MCF 10A (cell line): ENCODE data around the gene UBAP2L. TPM values are rescaled to one million over a fixed set of nuclear protein-coding genes. Genes with fewer than 3 reads are reported as not detected.

Experiments used
- BruUV-seq: library from RNA; stranded (reverse); fragments of 400-500 nt; replicated peaks from 2 replicates; lab custom pipeline; 2021; lab: Mats Ljungman, UMichigan
- CTCF ChIA-PET: fragments of 300-600 bp; sonication (Branson Sonifier 250); formaldehyde crosslinking; extraction: SDS; loops from one replicate; lab custom pipeline; 2021; ENCODE audit warnings: antibody characterized with exemption, inconsistent platforms; lab: Yijun Ruan, JAX
- POLR2A ChIA-PET: fragments of 300-600, 350-650 bp; sonication (Branson Sonifier 250); formaldehyde crosslinking; extraction: SDS; loops from one replicate; lab custom pipeline; 2020; ENCODE audit warnings: antibody characterized with exemption, inconsistent platforms; lab: Yijun Ruan, JAX
- DNase-seq: peaks from one replicate; pipeline ENCODE4 v3.0.0-alpha.2; 2018; ENCODE audit not compliant: unreplicated experiment
- H3K27ac Mint-ChIP-seq: one replicate; pipeline ENCODE4 v1.8.0; 2022; ENCODE audit warnings: mild to moderate bottlenecking, low read depth, mixed read lengths; ENCODE audit not compliant: unreplicated experiment
- H3K27me3 Mint-ChIP-seq: one replicate; pipeline ENCODE4 v1.8.0; 2022; ENCODE audit warnings: mixed read lengths; ENCODE audit not compliant: insufficient read depth, unreplicated experiment
- H3K36me3 Mint-ChIP-seq: one replicate; pipeline ENCODE4 v1.8.0; 2022; ENCODE audit warnings: mild to moderate bottlenecking, moderate library complexity, mixed read lengths; ENCODE audit not compliant: insufficient read depth, unreplicated experiment
- H3K4me1 Mint-ChIP-seq: one replicate; pipeline ENCODE4 v1.8.0; 2022; ENCODE audit warnings: mixed read lengths; ENCODE audit not compliant: insufficient read depth, unreplicated experiment
- H3K4me3 Mint-ChIP-seq: one replicate; pipeline ENCODE4 v1.8.0; 2022; ENCODE audit warnings: mild to moderate bottlenecking, moderate library complexity, mixed read lengths; ENCODE audit not compliant: unreplicated experiment
- H3K9me3 Mint-ChIP-seq: one replicate; pipeline ENCODE4 v1.8.0; 2022; ENCODE audit warnings: mixed read lengths; ENCODE audit not compliant: unreplicated experiment
- CTCF ChIP-seq: fragments of 200-600 bp; IDR thresholded peaks from one replicate; pipeline ENCODE4 v1.8.0; 2022; ENCODE audit warnings: antibody characterized with exemption, mild to moderate bottlenecking; ENCODE audit not compliant: unreplicated experiment
- intact Hi-C: fragments of 100-400 bp; cut with micrococcal nuclease; formaldehyde crosslinking; loops from 2 replicates; pipeline ENCODE4 v1.14.1; 2022
- total RNA-seq: library from RNA; stranded (reverse); gene quantifications from 2 replicates; pipeline ENCODE4 v1.2.3, GENCODE V29; 2022

Gene UBAP2L
- total RNA-seq, 1 experiment from 2014 or later = 223 TPM

- no peak for DNase-seq
- no peak for TF ChIP-seq CTCF
- H3K9me3 Mint-ChIP-seq = no peaks in the 10 kb centered on the region
- no peaks in the 10 kb centered on the region for H3K27me3 Mint-ChIP-seq
- H3K4me1 Mint-ChIP-seq = no peaks in the 10 kb centered on the region
- no TSS peak for BruUV-seq
- intact Hi-C loops = no loop called here
- H3K27ac Mint-ChIP-seq = no peak overlapping the region
- no peak overlapping the region for H3K4me3 Mint-ChIP-seq
- ChIA-PET POLR2A (interaction anchor here (0.5 to 2.6 kb wide), 6 partner anchors 9 to 315 kb away, joined by 3 to 22 read pairs (median 4); partner anchors contain the start of gene UBAP2L), CTCF (interaction anchor here (0.6 to 1.9 kb wide), 3 partner anchors 9 to 68 kb away, joined by 3 to 7 read pairs (median 3); no protein-coding TSS in a partner anchor)
- H3K36me3 Mint-ChIP-seq = peaks cover 98% of the 10 kb centered on the region
These were observed 44.8 kb downstream of the UBAP2L start for GRCh38 chr1:154265586-154265985.

- BruUV-seq = no TSS peak
- intact Hi-C loops = loop anchor here (5.0 kb wide), 2 partner anchors 309 to 474 kb away; partner anchors contain the start of gene SLC39A1
- H3K4me3 Mint-ChIP-seq = peak overlapping the region; percentile 91
- peaks cover 29% of the 10 kb centered on the region for H3K4me1 Mint-ChIP-seq
- TF ChIP-seq CTCF = no peak
- H3K36me3 Mint-ChIP-seq = peaks cover 83% of the 10 kb centered on the region
- ChIA-PET POLR2A (interaction anchor here (0.8 to 3.8 kb wide), 16 partner anchors 8 to 281 kb away, joined by 3 to 21 read pairs (median 6); partner anchors contain the start of genes RPS27 and UBAP2L), CTCF (interaction anchor here (0.7 to 2.0 kb wide), 14 partner anchors 7 to 283 kb away, joined by 3 to 13 read pairs (median 4); no protein-coding TSS in a partner anchor)
- no peaks in the 10 kb centered on the region for H3K27me3 Mint-ChIP-seq
- H3K27ac Mint-ChIP-seq = no peak overlapping the region
- no peak for DNase-seq
- no peaks in the 10 kb centered on the region for H3K9me3 Mint-ChIP-seq
These were observed 50.1 kb downstream of the UBAP2L start for GRCh38 chr1:154270833-154271232.

- H3K27ac Mint-ChIP-seq = peak within 1 kb of the TSS; percentile 96
- no peaks in the 10 kb centered on the region for H3K27me3 Mint-ChIP-seq
- ChIA-PET CTCF (interaction anchor here (0.6 to 5.0 kb wide), 40 partner anchors 9 to 783 kb away, joined by 3 to 34 read pairs (median 4); partner anchors contain the start of gene PMVK), POLR2A (interaction anchor here (0.6 to 3.8 kb wide), 40 partner anchors 8 to 282 kb away, joined by 3 to 21 read pairs (median 4); partner anchors contain the start of genes IL6R, RPS27 and UBAP2L)
- TSS peak; percentile 67 for BruUV-seq
- DNase-seq = peak; percentile 98
- H3K4me1 Mint-ChIP-seq = peaks cover 29% of the 10 kb centered on the region
- intact Hi-C loops = loop anchor here (1.0 to 5.0 kb wide), 9 partner anchors 52 to 475 kb away; partner anchors contain the start of genes ATP8B2, RAB13, RPS27 and SLC39A1
- H3K9me3 Mint-ChIP-seq = no peaks in the 10 kb centered on the region
- TF ChIP-seq CTCF = peak; percentile 96
- peaks cover 76% of the 10 kb centered on the region for H3K36me3 Mint-ChIP-seq
- H3K4me3 Mint-ChIP-seq = peak within 1 kb of the TSS; percentile 91
These were observed 51.7 kb downstream of the UBAP2L start, which contains the start of gene HAX1 for GRCh38 chr1:154272217-154272998. Gene HAX1, plus strand, starts transcription at chr1:154272629. Its CDS starts 95 bp downstream, at chr1:154272724.
